Muscle of back (tissue), 11 donors: ENCODE data around the gene ITGB1. TPM values are rescaled to one million over a fixed set of nuclear protein-coding genes. Genes with fewer than 3 reads are reported as not detected.
A peak's percentile ranks its signal among the peaks of the same experiment; 100 is the strongest.

Experiments used
- DNase-seq, 3 donors: peaks; one replicate each; pipeline versions ENCODE4 v3.0.0 to v3.0.0-alpha.2; 2013
- polyA plus RNA-seq, 10 donors: library from polyadenylated mRNA; unstranded; fragments of 120-200 nt; gene quantifications; one replicate each; pipeline ENCODE4 v1.2.1, GENCODE V29; 2013; ENCODE audit not compliant: insufficient read length in 10 of 10

ITGB1 gene
- polyA plus RNA-seq, 10 donors, result 381 to 498 (median 454) TPM

DNA sequence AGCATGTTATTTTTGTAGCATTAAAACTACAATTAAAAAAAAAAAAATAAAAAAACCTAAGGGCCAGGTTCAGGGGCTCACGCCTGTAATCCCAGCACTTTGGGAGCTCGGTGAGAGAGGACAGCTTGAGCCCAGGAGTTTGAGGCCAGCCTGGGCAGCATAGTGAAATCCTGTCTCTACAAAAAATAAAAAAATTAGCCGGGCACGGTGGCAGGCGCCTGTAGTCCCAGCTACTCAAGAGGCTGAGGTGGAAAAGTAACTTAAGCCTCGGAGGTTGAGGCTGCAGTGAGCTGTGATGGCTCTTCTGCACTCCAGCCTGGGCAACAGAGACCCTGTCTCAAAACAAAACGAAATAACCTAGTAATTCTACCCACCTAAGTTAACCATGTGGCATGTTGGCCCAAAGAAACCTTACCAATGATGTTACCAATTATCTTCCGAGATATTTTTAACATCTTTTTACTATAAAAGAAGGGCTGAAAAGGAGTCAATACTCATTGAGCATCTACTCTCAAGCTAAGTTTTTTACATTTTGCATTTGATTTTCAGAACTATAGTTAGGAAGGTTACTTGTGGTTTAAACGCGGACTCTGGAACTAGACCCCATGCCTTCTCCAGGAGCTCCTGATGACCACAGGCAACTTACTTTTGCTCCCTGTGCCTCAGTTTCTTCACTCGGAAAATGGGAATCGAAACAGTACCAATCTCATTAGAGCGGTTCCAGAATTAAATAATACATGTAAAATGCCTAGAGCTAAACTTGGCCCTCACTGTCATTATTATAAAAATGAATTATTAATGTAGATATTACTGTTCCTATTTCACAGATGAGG is 1.4 kb downstream of the ITGB1 start:
- peak in 1 of 3 donors; percentile 37 for DNase-seq

DNA sequence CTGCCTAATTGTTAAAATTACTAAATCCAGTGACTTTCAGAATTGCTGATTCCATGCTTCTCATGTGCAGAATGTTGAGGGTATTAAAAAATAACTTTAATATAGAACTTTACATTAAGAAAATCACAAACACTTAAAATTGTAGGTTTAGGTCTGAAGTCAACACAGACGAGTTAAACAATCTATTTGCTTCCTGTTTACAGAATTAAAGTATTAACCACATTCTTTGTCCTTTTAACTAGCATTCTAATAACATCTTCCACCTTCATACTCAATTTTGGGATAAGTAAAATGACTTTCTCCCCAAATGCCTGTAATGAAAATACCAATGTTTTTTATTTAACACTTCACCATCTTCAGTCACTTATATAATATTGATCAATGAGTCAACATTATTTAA is 2.2 kb downstream of the ITGB1 start:
- no peak for DNase-seq

DNA sequence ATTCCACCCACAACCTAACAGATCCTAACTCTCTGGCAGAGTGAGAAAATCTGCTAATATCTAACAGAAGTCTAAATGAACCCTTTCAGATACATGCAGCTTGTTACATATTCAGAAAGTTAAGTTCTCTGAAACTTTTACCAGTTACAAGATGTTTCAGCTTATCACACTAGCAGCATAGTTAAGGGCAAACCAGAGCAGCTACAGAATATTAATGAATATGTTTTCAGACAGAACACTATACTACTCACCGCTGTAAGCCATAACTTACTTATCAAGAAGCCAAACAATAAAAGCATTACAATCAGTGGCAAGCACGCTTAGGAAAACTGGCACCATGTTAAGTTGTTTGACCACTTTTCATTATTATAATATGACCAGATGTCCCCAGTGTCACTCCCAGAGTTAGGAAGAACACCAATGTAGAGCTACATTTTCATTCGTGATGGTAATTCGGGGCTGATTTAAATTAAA is 2.7 kb downstream of the ITGB1 start:
- DNase-seq, result no peak

DNA sequence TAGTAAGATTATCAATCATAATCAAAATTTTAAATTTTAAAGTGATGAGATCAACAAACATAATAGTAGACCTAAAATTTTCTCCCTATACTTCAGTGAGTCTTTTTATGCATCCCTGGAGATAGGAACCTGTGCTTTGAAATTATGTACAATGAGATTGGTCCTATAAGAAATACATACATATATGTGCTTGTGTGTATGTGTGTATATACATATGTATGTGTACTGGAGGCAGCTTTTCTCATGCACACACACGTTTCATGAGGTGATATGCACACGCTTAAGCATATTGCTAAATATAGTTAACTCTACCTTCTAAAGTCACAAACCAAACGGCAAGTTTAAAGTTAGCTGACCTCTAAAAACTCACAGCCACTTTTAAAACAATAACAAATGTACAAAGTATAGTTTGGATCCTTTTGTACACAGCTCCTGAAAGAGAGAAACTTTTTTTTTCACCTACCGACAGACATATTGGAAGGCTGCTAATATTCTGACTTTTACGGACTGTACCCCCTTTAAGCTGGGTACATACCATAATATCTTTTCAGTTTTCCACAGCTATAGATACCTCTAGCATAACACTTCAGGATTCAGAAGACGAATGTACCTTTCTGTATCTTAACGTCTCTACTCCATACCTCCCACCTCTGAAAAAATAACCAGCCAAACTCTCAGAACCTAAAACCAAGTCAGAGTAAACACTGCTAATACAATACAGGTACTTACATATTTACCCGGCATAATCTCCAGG is 3.3 kb downstream of the ITGB1 start:
- DNase-seq, result no peak

DNA sequence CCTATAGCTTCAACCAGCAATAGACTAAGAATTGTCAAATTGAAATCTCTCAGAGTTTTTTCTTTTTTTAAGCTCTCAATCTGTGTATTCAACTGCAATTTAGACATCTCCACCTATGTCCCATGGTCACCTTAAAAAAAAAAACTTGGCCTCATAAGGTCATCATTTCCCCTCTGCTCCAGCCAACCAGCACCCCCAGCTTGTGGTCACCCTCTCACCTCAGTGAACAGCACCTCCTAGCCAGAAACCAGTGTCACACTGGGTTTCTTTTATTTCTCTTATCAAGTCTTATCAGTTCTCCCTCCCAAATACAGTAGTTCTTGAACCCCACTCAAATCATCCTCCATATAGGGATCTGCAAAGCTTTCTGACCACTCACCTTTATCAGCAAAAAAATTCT is 4.0 kb downstream of the ITGB1 start:
- DNase-seq, result no peak

DNA sequence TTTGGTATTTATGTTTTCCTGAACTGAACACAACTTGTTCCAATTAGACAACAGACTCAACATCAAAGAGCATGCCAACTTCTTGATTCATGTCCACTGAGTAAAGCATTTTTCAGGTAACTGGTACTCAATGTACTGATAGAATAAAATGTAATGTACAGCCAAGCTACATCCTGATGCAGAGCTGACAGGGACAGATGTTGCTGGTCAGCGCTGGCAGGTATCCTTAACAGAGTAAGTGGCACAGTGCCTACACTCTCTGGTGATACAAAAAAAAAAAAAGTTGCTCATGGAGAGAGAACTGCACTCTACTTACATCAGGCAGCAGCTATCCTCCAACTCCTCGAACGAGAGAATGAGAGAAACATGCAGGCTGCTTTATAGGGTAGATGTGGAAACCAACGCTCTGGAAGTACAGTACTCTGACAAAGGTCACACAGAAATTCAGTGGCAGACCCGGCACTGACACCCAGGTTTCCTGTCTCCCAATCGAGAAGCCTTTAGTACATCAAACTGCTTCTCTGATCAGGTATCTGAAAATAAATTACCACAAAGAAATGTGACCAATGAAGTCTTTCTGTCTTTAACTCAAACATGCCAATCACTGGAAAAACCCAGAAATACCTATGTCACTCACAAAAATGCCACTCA is 4.6 kb downstream of the ITGB1 start:
- no peak for DNase-seq

DNA sequence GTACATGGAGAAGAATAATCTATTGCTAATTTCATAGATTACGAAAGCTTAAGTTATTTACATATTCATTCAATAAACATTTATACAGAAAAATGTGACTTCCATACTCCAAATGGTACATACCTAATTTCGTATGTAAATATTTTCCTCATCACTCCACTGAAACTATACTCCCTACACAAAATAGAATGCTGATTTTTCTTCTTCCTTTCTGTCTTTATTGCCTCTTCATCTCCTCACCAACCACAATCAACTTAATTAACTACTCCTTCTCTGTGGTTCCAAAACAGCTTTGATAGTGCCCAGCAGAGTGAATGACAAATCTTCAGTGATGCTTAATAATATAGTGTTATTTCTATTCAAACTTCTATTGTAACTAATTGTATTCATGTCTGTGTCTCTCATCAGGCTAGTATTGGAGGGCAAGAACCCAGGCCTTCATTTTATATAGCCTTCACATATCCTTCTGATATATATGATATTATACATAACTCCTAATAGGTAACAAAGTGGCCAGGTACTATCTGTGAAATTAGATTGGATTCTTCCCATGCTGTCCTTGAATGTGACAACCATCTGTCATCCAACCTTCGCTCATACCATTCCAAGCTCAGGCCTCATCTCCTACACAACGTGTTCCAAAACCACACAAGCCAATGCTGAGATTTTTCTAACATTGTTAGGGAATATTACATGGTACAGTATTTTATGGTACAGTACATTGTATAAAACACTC is 5.3 kb downstream of the ITGB1 start:
- DNase-seq, result no peak

DNA sequence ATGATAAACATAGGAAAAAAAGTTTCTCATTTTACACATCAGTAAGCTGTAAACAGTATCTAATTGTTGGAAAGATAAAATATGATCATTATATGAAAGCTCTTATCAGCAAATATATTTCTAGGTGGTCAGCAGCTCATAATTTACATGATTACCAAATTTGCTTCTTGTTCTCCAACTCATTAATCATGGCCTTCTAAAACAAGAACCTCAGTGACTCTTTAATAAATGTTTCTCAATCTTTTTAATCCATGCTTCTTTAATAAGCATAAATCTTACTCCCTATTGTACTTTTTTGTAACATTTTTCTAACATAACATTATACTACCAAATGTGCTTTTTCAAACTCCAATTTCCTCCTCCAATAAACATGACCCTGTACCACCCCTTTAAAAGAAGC is 5.9 kb downstream of the ITGB1 start:
- DNase-seq, result no peak

DNA sequence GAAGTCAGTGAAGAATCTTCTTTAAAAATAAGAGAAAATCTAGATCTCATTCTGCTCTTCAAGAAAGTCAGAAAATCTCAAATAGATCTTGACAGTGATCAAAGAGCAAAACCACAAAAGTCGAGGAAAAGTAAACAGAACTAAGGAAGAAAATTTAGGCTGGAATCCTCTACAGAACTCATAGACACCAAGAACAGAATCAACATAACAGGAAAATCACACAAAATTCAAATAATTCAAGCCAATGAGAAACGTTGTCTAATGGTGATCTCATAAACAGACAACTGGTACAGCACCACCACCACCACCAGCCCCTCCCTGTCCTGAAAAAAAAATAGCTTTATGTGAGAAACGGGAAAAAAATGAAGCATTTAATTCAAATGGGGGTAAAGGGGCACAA is 6.9 kb downstream of the ITGB1 start:
- DNase-seq, result no peak

DNA sequence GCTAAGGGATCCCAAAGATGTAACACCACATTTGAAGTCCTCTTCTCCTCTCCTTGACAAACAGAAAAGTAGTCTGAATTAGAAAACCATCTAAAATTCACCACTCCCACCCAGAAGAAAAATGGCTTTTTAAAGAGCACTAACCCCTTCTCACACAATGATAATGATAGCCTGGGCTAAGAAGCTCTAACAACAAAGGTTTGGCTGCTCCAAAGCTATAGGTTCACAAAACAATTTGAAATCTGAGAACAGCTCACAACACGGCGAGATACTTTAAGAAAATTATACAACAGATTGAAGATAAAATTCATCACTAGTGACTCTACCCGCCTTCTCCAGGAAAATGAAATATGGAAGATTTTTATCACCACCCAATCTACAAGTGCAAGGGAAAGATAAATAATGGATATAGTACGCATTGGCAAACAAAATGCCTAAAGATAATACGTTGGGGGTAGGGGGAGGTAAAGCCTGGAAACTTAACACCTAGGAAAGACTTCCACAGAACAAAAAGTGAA is 7.4 kb downstream of the ITGB1 start:
- no peak for DNase-seq

DNA sequence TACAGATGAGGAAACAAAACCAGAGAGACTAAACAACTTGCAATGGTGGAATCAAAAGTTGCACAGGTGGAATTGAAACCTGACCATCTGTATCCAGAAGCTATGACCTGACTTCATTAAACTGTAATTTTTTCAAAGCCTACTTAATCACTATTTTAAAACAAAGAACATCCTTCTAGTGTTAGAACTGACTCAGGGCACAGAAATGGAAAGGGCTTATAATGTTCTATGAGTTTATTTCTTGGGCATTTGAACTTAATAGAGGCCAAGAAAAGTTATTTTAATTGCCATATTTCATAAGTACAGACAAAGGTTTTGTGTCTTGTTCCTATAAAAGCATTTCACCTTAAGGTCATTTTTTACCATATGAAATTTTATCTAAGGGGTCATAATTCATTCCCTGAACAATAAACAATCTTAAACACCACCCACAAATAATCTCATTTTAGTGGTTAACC is 8.8 kb downstream of the ITGB1 start:
- no peak for DNase-seq

DNA sequence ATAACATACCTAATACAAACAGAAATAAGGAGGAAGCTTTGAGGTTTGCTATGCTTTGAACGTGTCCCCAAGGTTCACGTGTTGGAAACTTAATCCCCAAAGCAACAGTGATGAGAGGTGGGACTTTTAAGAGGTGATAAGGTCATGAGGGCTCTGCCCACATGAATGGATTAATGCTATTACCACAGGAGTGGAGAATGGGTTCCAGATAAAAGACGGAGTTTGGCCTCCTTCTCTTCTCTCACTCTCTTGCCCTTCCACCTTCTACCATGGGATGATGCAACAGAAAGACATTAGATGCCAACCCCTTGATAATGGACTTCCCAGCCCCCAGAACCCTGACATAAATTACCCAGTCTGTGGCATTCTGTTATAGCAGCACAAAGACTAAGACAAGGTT is 9.6 kb downstream of the ITGB1 start:
- DNase-seq, result no peak

DNA sequence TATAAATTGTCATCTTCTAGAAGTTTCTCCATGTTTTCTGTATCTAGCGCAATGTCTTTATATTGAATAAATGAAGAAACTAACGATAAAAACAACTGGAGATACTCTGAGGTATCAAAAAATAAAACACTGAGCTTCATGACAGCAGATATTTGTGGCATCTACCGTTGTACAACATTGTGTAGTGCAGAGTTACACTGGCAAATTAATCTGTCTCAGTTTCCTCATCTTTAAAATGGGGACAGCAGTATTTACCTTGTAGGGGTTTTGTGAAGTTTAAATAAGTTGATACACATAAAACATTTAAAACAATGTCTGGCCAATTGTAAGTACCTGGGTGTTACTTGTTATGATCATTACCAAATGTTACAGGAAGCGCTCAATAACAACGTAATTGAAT is 10.4 kb downstream of the ITGB1 start:
- no peak for DNase-seq

DNA sequence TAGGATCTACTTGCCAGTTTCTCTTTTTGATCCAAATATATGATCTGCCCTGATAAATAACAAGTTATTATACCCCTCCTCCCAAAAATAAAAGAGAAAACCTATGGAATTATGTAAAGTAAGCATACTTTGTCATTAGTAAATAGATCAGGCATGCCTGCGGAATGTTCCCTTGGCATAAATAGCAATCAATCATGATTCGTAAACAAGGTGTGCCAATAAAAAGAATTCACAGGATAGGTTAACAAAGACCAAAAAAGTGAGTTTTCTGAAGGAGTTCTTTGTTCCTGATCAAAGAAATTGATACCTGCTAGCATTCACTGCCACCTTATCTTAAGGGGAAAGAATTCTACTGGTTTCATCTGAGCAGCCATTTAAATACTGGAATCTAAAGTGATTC is 11.9 kb downstream of the ITGB1 start:
- DNase-seq, result no peak

DNA sequence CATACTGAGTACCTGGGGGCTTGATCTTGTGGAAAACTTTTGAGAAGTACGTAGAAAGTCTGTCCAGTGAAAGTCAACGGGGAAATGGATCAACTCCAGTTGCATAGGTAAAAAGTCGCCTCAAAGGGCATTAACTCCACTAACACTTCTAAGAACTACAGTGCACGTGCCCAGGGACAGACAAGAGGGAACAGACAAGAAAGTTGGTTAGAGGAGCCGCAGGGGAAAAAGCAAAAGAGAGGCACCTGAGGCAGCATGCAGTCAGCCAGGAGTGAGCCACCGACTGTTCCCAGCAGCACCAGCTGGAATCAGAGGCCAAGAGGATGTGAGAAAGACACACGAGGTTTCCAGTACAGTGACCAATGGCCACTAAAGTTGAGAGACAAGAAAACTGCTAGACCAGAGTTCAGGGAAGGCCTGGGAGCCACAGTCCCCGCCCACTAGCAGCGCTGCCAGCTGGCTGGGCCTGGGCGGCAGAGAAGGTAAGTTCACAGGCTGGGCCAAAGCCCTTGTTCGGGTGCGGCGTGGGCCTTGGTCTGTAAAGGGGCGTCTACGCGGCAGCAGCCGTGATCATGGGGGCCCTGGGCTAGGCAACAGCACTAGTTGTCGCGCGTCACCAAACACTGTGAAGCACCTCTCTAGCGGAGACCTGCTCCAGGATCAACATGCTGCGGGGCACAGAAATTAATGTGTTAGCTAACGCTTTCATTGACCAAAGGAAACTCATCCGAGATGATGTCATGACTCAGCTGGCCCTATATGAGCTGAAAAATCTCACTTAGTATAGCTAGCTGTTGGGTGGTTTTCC is 14.0 kb downstream of the ITGB1 start:
- DNase-seq, result no peak

DNA sequence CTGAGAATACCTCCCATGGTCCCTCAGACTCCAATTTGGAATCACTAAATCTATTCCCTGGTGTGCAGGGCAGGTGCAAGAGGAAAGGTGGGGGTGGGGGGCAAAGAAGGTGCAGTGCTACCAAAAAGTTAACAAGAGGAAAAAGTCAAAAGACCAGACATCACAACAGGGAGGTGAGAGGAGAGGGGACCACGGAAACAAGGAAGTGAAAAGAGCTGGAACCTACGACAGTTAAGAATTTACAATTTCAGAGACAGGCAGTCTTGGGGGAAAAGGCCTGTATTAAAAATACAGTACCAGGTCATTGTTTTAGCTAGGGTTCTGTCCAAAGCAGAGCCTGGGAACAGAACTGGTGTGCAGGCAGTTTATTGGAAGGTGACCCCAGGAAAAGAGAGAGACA is 14.6 kb downstream of the ITGB1 start:
- DNase-seq, result no peak

DNA sequence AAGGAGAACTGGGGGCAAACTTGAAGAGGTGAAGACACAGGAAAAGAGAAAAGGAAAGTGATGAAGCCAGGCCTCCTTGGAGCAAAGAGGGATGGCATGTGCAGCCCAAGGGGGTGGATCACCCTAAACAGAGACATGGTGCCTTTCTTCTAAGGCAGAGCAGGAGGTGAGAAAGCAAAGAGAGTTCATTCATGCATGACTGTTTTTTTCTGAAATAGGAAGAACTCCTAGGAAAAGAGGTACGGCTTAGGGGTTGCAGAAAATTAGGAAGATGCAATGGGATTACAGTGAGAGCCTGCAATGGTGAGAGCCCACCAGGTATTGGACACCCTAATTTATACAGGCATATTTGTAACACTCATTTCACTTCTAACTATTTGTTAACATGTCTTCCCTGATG is 15.9 kb downstream of the ITGB1 start:
- no peak for DNase-seq

DNA sequence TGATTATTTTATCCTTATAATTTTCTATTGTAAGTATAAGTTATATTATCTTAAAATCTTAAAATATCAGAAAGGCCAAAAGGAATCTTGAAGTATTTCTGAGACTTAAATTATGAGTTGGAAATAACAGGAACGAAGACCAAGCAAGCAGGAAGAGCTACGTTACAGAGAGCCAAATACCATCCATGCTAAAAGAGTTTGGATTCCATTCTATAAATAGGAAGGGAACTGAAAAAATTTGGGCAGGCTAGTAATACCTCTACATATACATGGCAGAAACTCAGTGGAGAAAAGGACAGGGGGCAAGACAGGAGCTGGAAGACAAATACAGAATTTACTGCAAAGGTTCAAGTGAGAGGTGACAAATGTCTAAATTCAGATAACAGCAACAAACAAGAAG is 16.7 kb downstream of the ITGB1 start:
- no peak for DNase-seq

DNA sequence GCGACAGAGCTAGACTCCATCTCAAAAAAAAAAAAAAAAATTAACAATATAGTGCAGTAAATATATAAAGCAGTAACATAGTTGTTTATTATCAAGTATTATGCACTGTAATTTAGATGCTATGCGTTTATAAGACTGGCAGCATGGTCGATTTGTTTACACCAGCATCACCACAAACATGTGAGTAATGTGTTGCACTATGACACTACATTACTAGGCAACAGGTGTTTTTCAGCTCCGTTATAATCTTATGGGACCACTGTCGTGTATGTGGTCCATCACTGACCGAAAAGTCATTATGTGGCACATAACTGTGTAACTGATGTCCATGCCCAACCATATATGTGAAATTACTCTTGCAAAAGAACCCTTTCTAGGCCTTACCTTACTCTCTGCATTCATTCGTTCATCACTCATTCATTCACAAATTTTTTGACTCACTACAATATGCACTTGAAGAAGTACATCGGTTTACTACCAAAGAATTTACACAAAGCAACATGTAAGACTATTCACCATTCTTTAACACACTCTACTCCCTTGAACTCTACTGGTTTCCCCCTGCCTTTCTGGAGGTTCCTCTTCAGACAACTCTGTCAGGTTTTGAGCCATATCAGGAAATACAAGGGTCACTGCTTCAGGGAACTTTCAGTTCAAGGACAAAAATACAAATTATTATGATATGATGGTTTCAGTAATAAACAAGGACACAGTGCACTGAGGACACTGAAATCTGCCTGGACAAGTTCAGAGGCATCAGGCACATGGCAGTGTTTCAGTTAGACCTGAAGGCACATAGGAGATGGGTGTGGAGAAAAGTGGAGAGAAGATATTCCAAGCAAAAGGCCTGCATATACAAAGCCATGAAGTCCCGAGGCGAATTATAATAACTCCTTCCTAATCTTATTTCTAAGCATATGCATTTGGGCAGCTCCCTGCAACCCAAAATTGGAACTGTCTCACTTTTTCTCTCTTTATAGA is 17.4 kb downstream of the ITGB1 start:
- DNase-seq, result no peak
